ENCODE measurements around the gene BIN1. TPM values are rescaled to one million over a fixed set of nuclear protein-coding genes. Genes with fewer than 3 reads are reported as not detected.

Gene BIN1
- polyA plus RNA-seq, 1 donor from 2014 or later = 61.9 TPM

DNA sequence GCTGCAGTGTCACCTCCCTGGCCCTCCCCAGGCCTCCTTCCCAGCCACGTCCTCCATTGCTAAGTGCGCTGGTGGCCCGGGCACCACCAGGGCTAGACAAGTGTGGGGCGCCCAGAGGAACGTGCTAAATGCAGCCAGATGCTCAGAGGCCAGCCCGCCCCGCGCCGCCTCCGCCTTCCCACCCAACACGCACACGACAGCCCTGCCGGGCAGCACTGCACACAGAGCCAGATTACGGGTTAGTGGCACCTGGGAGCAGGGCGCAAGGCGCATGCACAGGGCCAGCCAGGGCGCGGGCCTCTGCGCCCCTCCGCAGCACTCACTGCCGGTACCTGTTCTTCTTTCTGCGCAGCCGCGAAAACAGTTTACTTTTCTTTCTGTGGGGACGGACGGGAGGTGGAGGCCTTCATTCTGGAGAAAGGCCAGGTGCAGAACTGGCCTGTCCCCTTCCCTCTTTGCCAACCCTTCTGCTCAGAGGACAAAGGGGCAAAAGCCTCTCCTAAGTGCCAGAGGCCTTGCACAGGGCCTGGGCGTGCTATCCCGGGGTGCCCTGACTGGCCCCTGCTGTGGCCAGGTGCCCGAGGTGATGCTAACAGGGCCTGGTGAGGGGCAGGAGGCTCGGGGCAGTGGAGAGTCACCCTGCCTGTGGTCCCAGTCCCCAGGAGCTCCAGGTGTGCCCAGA is 46.5 kb downstream of the BIN1 start:
- H3K9me3 ChIP-seq (ENCODE audit: low read length) = no peaks in the 10 kb centered on the region
- no peak overlapping the region for H3K4me2 ChIP-seq (ENCODE audit: low read length)
- no peak overlapping the region for H2AFZ ChIP-seq (ENCODE audit: low read depth, low read length)
- H3K9me2 ChIP-seq (ENCODE audit: insufficient read depth, low read length) = no peaks in the 10 kb centered on the region
- no peak overlapping the region for H3K4me3 ChIP-seq (ENCODE audit: low read length)
- H3K27me3 ChIP-seq (ENCODE audit: insufficient read depth, low read depth, low read length) = no peaks in the 10 kb centered on the region
- no peaks in the 10 kb centered on the region for H3F3A ChIP-seq (ENCODE audit: insufficient read depth, low read length, poor library complexity, severe bottlenecking)
- H3K36me3 ChIP-seq (ENCODE audit: insufficient read depth, low read length) = no peaks in the 10 kb centered on the region
- H3K9ac ChIP-seq (ENCODE audit: low read length) = no peak overlapping the region
- H3K27ac ChIP-seq (ENCODE audit: low read length) = no peak overlapping the region
- TF ChIP-seq SMC3 (conservative IDR thresholded peaks at IDR 0.05; ENCODE audit: poor library complexity) (no peak), RAD21 (conservative IDR thresholded peaks at IDR 0.05) (no peak), POLR2AphosphoS5 (IDR thresholded peaks at IDR 0.05) (no peak), EZH2 (IDR thresholded peaks at IDR 0.05; ENCODE audit: borderline replicate concordance, insufficient read depth, low read length, poor library complexity, severe bottlenecking) (no peak)
- no peaks in the 10 kb centered on the region for H3K79me2 ChIP-seq (replicated peaks; ENCODE audit: insufficient read depth, low read length)
- H4K20me1 ChIP-seq (ENCODE audit: insufficient read depth) = no peaks in the 10 kb centered on the region

- Histone ChIP-seq H3K4me2 (ENCODE audit: low read length) (no peak overlapping the region), H4K20me1 (ENCODE audit: insufficient read depth) (no peaks in the 10 kb centered on the region), H3K4me3 (ENCODE audit: low read length) (no peak overlapping the region), H3K9me2 (ENCODE audit: insufficient read depth, low read length) (no peaks in the 10 kb centered on the region), H3F3A (ENCODE audit: insufficient read depth, low read length, poor library complexity, severe bottlenecking) (no peaks in the 10 kb centered on the region), H2AFZ (ENCODE audit: low read depth, low read length) (no peak overlapping the region), H3K27me3 (ENCODE audit: insufficient read depth, low read depth, low read length) (no peaks in the 10 kb centered on the region), H3K36me3 (ENCODE audit: insufficient read depth, low read length) (no peaks in the 10 kb centered on the region), H3K9ac (ENCODE audit: low read length) (no peak overlapping the region), H3K79me2 (replicated peaks; ENCODE audit: insufficient read depth, low read length) (no peaks in the 10 kb centered on the region), H3K27ac (ENCODE audit: low read length) (no peak overlapping the region), H3K9me3 (ENCODE audit: low read length) (no peaks in the 10 kb centered on the region)
- TF ChIP-seq RAD21 (conservative IDR thresholded peaks at IDR 0.05) = no peak
- TF ChIP-seq MXI1 (conservative IDR thresholded peaks at IDR 0.05; ENCODE audit: poor library complexity, severe bottlenecking) = no peak
- TF ChIP-seq EP300 (conservative IDR thresholded peaks at IDR 0.05; ENCODE audit: poor library complexity, severe bottlenecking) = no peak
Measured at GRCh38 chr2:127059559-127059958, 47.4 kb downstream of the BIN1 start.

DNA sequence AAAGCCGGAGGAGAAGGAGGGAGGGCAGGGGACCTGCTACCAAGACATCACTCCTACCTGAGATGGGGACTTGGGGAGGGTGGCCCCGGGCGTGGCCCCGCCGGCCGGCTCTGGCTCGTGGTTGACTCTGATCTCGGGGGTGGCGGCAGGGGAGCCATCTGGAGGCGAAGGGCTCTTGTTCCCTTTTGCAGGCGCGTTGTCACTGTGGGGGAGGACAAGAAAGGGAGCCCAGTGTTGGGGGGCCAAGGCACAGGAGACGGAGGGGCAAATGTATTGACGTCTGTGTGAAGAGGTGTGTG is 48.1 kb downstream of the BIN1 start:
- Histone ChIP-seq H3K4me3 (ENCODE audit: low read length) (no peak overlapping the region), H3K27me3 (ENCODE audit: insufficient read depth, low read depth, low read length) (no peaks in the 10 kb centered on the region), H4K20me1 (ENCODE audit: insufficient read depth) (no peaks in the 10 kb centered on the region), H3K9me3 (ENCODE audit: low read length) (no peaks in the 10 kb centered on the region), H3K4me2 (ENCODE audit: low read length) (no peak overlapping the region), H3K36me3 (ENCODE audit: insufficient read depth, low read length) (no peaks in the 10 kb centered on the region), H2AFZ (ENCODE audit: low read depth, low read length) (no peak overlapping the region), H3F3A (ENCODE audit: insufficient read depth, low read length, poor library complexity, severe bottlenecking) (no peaks in the 10 kb centered on the region), H3K9ac (ENCODE audit: low read length) (no peak overlapping the region), H3K79me2 (replicated peaks; ENCODE audit: insufficient read depth, low read length) (no peaks in the 10 kb centered on the region), H3K9me2 (ENCODE audit: insufficient read depth, low read length) (no peaks in the 10 kb centered on the region), H3K27ac (ENCODE audit: low read length) (no peak overlapping the region)
- TF ChIP-seq SMC3 (conservative IDR thresholded peaks at IDR 0.05; ENCODE audit: poor library complexity) = no peak
- TF ChIP-seq POLR2AphosphoS5 (IDR thresholded peaks at IDR 0.05) = no peak
- TF ChIP-seq TAF1 (IDR thresholded peaks at IDR 0.05; ENCODE audit: low read depth) = no peak
- TF ChIP-seq REST (IDR thresholded peaks at IDR 0.05; ENCODE audit: borderline replicate concordance) = no peak
- no peak for TF ChIP-seq EZH2 (IDR thresholded peaks at IDR 0.05; ENCODE audit: borderline replicate concordance, insufficient read depth, low read length, poor library complexity, severe bottlenecking)
- TF ChIP-seq, protein P1, sequence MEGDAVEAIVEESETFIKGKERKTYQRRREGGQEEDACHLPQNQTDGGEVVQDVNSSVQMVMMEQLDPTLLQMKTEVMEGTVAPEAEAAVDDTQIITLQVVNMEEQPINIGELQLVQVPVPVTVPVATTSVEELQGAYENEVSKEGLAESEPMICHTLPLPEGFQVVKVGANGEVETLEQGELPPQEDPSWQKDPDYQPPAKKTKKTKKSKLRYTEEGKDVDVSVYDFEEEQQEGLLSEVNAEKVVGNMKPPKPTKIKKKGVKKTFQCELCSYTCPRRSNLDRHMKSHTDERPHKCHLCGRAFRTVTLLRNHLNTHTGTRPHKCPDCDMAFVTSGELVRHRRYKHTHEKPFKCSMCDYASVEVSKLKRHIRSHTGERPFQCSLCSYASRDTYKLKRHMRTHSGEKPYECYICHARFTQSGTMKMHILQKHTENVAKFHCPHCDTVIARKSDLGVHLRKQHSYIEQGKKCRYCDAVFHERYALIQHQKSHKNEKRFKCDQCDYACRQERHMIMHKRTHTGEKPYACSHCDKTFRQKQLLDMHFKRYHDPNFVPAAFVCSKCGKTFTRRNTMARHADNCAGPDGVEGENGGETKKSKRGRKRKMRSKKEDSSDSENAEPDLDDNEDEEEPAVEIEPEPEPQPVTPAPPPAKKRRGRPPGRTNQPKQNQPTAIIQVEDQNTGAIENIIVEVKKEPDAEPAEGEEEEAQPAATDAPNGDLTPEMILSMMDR (IDR thresholded peaks at IDR 0.05; ENCODE audit: poor library complexity, severe bottlenecking) = no peak
- TF ChIP-seq MXI1 (conservative IDR thresholded peaks at IDR 0.05; ENCODE audit: poor library complexity, severe bottlenecking) = no peak
- TF ChIP-seq EP300 (conservative IDR thresholded peaks at IDR 0.05; ENCODE audit: poor library complexity, severe bottlenecking) = no peak
